ENCODE measurements around the gene PROC. TPM values are rescaled to one million over a fixed set of nuclear protein-coding genes. Genes with fewer than 3 reads are reported as not detected.

Gene PROC
- total RNA-seq, 1 donor from 2014 or later = not detected

DNA sequence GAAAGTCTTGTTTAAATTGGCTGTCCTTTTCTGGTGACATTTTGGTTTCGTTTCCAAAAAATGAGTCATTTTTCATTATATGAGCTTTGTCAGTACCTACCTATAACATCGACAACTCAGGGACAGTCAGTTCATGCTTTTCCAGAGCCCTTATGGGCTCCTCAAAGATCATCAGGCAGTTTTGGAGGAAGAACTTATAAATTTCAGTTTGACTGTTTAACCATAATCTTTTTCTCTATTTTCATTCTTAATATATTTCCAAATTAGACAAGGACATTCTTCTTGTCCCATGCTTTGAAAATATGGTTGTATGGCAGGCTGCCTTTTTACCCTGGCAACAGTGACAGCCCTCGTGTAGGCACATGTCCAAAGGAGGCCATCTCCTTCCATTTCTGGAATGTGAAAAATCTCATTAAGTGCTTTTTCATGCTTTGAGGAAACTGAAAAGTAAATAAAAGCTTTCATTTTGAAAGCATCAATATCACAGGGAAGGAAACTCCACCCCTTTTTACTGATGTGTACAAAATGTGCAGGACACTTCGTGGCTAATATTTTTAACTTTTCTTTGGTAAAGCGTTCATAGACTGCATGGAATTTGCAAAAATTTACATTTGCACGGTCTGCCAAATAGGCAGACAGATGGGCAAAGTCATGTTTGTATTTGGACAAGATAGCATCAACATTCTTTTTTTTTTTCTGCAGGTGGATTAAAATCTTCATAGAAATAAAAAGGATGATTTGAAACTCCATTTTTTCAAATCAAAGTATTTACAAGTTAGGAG lies 7.2 kb upstream of the PROC start:
- TF ChIP-seq POLR2AphosphoS5 (IDR thresholded peaks at IDR 0.05; ENCODE audit: insufficient read depth in 1 of 2, low read depth in 1 of 2) = peak in 1 of 2 donors; percentile 63
- TF ChIP-seq, protein P1, sequence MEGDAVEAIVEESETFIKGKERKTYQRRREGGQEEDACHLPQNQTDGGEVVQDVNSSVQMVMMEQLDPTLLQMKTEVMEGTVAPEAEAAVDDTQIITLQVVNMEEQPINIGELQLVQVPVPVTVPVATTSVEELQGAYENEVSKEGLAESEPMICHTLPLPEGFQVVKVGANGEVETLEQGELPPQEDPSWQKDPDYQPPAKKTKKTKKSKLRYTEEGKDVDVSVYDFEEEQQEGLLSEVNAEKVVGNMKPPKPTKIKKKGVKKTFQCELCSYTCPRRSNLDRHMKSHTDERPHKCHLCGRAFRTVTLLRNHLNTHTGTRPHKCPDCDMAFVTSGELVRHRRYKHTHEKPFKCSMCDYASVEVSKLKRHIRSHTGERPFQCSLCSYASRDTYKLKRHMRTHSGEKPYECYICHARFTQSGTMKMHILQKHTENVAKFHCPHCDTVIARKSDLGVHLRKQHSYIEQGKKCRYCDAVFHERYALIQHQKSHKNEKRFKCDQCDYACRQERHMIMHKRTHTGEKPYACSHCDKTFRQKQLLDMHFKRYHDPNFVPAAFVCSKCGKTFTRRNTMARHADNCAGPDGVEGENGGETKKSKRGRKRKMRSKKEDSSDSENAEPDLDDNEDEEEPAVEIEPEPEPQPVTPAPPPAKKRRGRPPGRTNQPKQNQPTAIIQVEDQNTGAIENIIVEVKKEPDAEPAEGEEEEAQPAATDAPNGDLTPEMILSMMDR (IDR thresholded peaks at IDR 0.05) = no peak
- H3K36me3 ChIP-seq = no peaks in the 10 kb centered on the region
- no peaks in the 10 kb centered on the region for H3K27me3 ChIP-seq
- DNase-seq (ENCODE audit: extremely low spot score in 2 of 2) = no peak
- H3K4me3 ChIP-seq = no peak overlapping the region
- peaks cover 46% of the 10 kb centered on the region for H3K4me1 ChIP-seq
- H3K9me3 ChIP-seq = no peaks in the 10 kb centered on the region
- intact Hi-C loops (cut with DNase I) = no loop called here
- peak overlapping the region; percentile 66 for H3K27ac ChIP-seq

DNA sequence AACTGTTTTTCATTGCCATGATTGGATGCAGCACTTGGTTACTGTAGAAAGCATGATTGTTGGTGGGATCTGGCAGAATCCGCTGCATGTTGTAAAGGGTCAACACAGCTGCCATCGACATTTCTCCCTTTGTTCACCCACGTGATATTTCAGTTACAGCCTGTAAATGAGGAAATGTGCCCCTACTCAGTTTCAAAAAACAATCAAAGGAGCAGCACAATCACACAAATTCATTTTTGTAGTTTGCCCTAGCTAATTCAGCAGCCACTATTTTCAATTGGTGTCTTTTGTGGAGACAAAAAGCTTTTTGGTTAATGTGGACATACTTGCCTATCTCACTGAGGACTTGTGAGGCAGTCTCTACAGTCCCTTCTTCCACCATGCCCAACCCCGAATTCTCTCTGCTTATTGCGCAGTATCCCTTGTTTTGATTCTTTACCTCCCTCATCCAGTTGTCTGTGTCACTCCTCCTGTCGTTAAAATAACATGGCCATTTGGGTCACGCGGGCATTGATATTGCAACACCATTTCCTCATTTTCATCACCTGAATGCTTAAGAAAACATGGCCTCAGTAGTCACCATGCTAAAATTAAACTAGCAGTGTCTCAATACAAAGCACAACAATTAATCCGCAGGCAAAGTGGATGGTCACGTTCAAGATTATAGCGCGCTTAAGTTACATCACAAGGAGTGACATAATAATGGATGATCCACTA lies 6.4 kb upstream of the PROC start:
- H3K9me3 ChIP-seq = no peaks in the 10 kb centered on the region
- no peak for TF ChIP-seq POLR2AphosphoS5 (IDR thresholded peaks at IDR 0.05; ENCODE audit: insufficient read depth in 1 of 2, low read depth in 1 of 2)
- TF ChIP-seq, protein P1 (IDR thresholded peaks at IDR 0.05) = no peak
- TF ChIP-seq POLR2A (IDR thresholded peaks at IDR 0.05) = no peak
- H3K4me1 ChIP-seq = peaks cover 53% of the 10 kb centered on the region
- H3K27me3 ChIP-seq = no peaks in the 10 kb centered on the region
- no peaks in the 10 kb centered on the region for H3K36me3 ChIP-seq
- H3K27ac ChIP-seq = peak overlapping the region; percentile 66
- intact Hi-C loops (cut with DNase I) = no loop called here
- DNase-seq (ENCODE audit: extremely low spot score in 2 of 2) = no peak
- no peak overlapping the region for H3K4me3 ChIP-seq

DNA sequence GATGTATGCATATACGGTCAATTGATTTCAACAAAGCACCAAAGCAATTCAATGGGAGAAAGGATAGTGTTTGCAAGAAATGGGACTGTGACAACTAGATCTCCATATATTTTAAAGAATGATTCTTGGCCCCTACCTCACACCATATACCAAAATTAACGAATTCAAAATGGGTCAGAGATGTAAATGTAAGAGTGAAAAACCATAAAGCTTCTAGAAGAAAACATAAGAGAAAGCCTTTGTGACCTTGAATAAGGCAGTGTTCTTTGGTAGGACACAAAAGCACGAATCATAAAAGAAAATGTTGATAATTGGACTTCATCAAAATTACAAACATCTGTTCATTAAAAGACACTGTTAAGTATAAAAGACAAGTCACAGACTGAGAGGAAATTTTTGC lies 5.0 kb upstream of the PROC start:
- Histone ChIP-seq H3K4me1 (peaks cover 53% of the 10 kb centered on the region), H3K27ac (no peak overlapping the region)

DNA sequence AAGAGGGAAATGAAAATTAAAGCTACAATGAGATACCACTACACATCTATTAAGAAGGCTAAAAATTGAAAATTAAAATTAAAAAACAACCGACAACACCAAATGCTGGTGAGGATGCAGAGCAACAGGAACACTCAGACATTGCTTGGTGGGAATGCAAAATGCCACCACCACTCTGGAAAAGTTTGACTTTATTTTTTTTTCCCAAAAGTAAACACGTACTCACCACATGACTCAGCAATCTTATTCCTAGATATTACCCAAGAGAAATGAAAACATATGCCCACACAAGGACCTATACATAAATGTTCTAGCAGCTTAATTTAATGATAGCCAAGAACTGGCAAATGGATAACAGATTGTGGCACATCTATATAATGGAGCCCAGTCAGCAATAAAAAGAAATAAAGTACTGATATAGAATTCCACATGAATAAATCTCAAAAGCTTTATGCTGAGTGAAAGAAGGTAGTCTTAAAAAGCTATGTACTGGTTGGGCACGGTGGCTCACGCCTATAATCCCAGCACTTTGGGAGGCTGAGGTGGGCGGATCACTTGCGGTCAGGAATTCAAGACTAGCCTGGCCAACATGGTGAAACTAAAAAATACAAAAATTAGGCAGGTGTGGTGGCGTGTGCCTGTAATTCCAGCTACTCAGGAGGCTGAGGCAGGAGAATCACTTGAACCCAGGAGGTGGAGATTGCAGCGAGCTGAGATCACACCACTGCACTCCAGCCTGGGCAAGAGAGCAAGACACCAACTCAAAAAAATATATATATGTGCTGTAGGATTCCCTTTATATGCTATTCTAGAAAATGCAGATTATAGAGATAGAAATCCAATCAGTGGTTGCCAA lies 4.2 kb upstream of the PROC start:
- Histone ChIP-seq H3K9me3 (no peaks in the 10 kb centered on the region), H3K4me1 (peaks cover 47% of the 10 kb centered on the region), H3K4me3 (no peak overlapping the region), H3K27ac (no peak overlapping the region), H3K27me3 (no peaks in the 10 kb centered on the region), H3K36me3 (no peaks in the 10 kb centered on the region)
- intact Hi-C loops (cut with DNase I) = no loop called here
- TF ChIP-seq, protein P1 (IDR thresholded peaks at IDR 0.05) = no peak
- no peak for TF ChIP-seq POLR2AphosphoS5 (IDR thresholded peaks at IDR 0.05; ENCODE audit: insufficient read depth in 1 of 2, low read depth in 1 of 2)
- TF ChIP-seq POLR2A (IDR thresholded peaks at IDR 0.05) = no peak
- no peak for DNase-seq (ENCODE audit: extremely low spot score in 2 of 2)

More for the DNA sequence above, 5.0 kb upstream of the PROC start:
- no peak for DNase-seq (ENCODE audit: extremely low spot score in 2 of 2)
- no peak for TF ChIP-seq POLR2A (IDR thresholded peaks at IDR 0.05)
- Histone ChIP-seq H3K27me3 (no peaks in the 10 kb centered on the region), H3K9me3 (no peaks in the 10 kb centered on the region), H3K36me3 (no peaks in the 10 kb centered on the region), H3K4me3 (no peak overlapping the region)
- intact Hi-C loops (cut with DNase I) = no loop called here

All from vagina (tissue), 2 donors.